Ishikawa (cell line): ENCODE results near the gene PRDM1.

Experiments used
- CEBPB ChIP-seq: IDR thresholded peaks from 2 replicates; pipeline ENCODE4 v1.6.1; 2012
- CREB1 ChIP-seq: IDR thresholded peaks from 2 replicates; pipeline ENCODE4 v1.6.1; 2012; ENCODE audit warnings: low read depth
- EP300 ChIP-seq: IDR thresholded peaks from 2 replicates; pipeline ENCODE4 v1.6.1; 2012; ENCODE audit warnings: borderline replicate concordance
- FOXM1 ChIP-seq: IDR thresholded peaks from 2 replicates; pipeline ENCODE4 v1.6.1; 2012; ENCODE audit warnings: low read depth, borderline replicate concordance
- RAD21 ChIP-seq: IDR thresholded peaks from 2 replicates; pipeline ENCODE4 v1.6.1; 2012; ENCODE audit warnings: low read depth
- REST ChIP-seq: IDR thresholded peaks from 2 replicates; pipeline ENCODE4 v1.6.1; 2012; ENCODE audit warnings: low read depth, mild to moderate bottlenecking
- TAF1 ChIP-seq: IDR thresholded peaks from 2 replicates; pipeline ENCODE4 v1.6.1; 2012; ENCODE audit warnings: low read depth, mild to moderate bottlenecking
- TCF12 ChIP-seq: IDR thresholded peaks from 2 replicates; pipeline ENCODE4 v1.6.1; 2012; ENCODE audit warnings: low read depth
- TEAD4 ChIP-seq: IDR thresholded peaks from 2 replicates; pipeline ENCODE4 v1.6.1; 2012
- YY1 ChIP-seq: IDR thresholded peaks from 2 replicates; pipeline ENCODE4 v1.6.1; 2012; ENCODE audit warnings: low read depth
- ZBTB7A ChIP-seq: IDR thresholded peaks from 2 replicates; pipeline ENCODE4 v1.6.1; 2012; ENCODE audit warnings: low read depth
- TF ChIP-seq, protein P1 (sequence below): IDR thresholded peaks from 2 replicates; pipeline ENCODE4 v1.6.1; 2012
- TF ChIP-seq, protein P2 (sequence below): IDR thresholded peaks from 2 replicates; pipeline ENCODE4 v1.6.1; 2012

DNA sequence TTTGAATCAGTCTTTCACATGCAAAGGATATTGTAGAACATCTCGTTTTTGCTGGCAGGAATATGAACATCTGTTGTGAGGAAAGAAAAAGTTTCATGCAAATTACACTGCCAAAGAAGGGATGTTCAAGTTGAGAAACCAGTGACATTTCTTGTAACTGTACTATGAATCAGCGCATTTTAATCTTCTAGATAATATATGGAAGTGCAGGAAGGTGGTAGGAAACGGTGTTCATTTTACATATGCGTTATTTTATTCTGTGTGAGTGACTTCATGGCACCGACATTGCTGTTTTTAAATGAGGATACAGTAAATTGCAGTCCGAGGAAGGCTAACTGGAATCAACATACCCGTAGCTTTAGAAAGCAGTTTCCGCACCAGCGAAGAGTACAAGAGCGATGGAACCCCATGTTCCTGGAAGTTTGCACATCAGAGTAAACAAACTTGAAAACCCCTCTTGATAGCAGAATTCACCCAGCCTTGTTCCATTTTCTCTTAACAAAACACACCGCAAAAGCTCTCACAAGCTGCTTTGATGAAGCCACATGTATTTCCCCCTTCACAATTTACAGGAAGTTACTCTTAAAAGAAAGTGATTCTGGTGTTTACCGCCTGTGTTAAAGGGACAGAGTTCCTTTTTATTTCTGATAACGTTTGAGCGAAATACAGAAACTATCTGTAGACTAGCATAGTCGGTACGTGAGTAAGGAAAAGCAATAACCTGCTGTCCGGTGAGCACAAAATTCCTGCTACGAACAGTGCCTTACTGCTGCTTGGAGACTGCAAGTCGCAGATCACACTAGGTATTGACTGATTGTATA lies 11.5 kb downstream of the PRDM1 start:
- TF ChIP-seq EP300 (no peak), FOXM1 (no peak), CEBPB (no peak), TEAD4 (no peak), RAD21 (no peak), ZBTB7A (no peak), REST (no peak), TAF1 (no peak), CREB1 (no peak), TCF12 (no peak), YY1 (no peak)
- TF ChIP-seq, protein P1, sequence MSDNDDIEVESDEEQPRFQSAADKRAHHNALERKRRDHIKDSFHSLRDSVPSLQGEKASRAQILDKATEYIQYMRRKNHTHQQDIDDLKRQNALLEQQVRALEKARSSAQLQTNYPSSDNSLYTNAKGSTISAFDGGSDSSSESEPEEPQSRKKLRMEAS, result no peak
- TF ChIP-seq, protein P2, sequence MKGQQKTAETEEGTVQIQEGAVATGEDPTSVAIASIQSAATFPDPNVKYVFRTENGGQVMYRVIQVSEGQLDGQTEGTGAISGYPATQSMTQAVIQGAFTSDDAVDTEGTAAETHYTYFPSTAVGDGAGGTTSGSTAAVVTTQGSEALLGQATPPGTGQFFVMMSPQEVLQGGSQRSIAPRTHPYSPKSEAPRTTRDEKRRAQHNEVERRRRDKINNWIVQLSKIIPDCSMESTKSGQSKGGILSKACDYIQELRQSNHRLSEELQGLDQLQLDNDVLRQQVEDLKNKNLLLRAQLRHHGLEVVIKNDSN, result no peak
